SU-DHL-6 (cell line): ENCODE results near the gene PPP2R5C.

Source experiments
- EZH2phosphoT487 ChIP-seq: fragments of 200-600 bp; sonication (generic), shearing (Covaris generic); conservative IDR thresholded peaks from 2 replicates; pipeline ENCODE4 v1.6.1; 2018; ENCODE audit warnings: mild to moderate bottlenecking, antibody characterized with exemption, low read length, moderate library complexity, mixed read lengths
- TF ChIP-seq, protein P1 (sequence below): fragments of 200-600 bp; sonication (generic); IDR thresholded peaks from one replicate; pipeline ENCODE4 v1.5.1; 2017; ENCODE audit warnings: antibody characterized with exemption, mild to moderate bottlenecking, low read length, moderate library complexity; ENCODE audit not compliant: insufficient read depth, poor library complexity, severe bottlenecking

DNA sequence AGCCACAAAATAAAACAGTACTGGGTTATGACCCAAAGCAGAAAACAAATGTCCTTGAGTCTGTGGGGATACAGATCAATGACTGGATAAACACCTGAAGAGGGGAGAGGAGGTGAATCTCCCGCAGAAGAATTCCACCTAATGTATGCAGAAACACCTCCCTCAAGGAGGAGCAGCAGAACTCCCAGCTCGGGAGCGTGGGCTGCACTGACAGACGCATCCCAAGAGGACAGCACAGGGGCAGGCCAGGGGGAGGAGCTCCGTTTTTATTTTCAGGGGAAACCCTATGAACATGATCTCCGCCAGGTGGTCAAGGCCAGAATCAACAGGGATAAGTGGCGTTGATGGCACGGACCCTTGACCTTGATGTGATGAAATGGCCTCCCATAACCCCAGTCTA is 41.8 kb upstream of the PPP2R5C start:
- TF ChIP-seq, protein P1, sequence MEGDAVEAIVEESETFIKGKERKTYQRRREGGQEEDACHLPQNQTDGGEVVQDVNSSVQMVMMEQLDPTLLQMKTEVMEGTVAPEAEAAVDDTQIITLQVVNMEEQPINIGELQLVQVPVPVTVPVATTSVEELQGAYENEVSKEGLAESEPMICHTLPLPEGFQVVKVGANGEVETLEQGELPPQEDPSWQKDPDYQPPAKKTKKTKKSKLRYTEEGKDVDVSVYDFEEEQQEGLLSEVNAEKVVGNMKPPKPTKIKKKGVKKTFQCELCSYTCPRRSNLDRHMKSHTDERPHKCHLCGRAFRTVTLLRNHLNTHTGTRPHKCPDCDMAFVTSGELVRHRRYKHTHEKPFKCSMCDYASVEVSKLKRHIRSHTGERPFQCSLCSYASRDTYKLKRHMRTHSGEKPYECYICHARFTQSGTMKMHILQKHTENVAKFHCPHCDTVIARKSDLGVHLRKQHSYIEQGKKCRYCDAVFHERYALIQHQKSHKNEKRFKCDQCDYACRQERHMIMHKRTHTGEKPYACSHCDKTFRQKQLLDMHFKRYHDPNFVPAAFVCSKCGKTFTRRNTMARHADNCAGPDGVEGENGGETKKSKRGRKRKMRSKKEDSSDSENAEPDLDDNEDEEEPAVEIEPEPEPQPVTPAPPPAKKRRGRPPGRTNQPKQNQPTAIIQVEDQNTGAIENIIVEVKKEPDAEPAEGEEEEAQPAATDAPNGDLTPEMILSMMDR: no peak
- TF ChIP-seq EZH2phosphoT487: no peak
